Kidney epithelial cell (primary cell): ENCODE results near the gene PIK3C2G. TPM values are rescaled to one million over a fixed set of nuclear protein-coding genes. Genes with fewer than 3 reads are reported as not detected.

Source experiments
- DNase-seq: peaks from one replicate; pipeline ENCODE4 v3.0.0-alpha.2; 2010; ENCODE audit warnings: low read depth
- H3K27me3 ChIP-seq: 2 replicates; pipeline ENCODE4 v1.6.0; 2011; ENCODE audit warnings: low read length; ENCODE audit not compliant: control insufficient read depth, insufficient read depth
- H3K36me3 ChIP-seq: 2 replicates; pipeline ENCODE4 v1.5.1; 2011; ENCODE audit warnings: low read length; ENCODE audit not compliant: control insufficient read depth, insufficient read depth
- H3K4me3 ChIP-seq: 2 replicates; pipeline ENCODE4 v1.5.1; 2011; ENCODE audit warnings: low read depth, mild to moderate bottlenecking, control low read depth, low read length
- total RNA-seq: library from RNA; depleted of rRNA; stranded (reverse); fragments of >200 nt; gene quantifications from 2 replicates; pipeline ENCODE4 v1.2.3, GENCODE V29; 2015
- TF ChIP-seq, protein P1 (sequence below): IDR thresholded peaks from 2 replicates; pipeline ENCODE4 v1.5.1; 2011; ENCODE audit warnings: mild to moderate bottlenecking, moderate library complexity, low read length, control low read depth, inconsistent platforms; ENCODE audit not compliant: insufficient read depth, poor library complexity, severe bottlenecking

The PIK3C2G gene
- total RNA-seq, 1 donor from 2014 or later, result 0.13 TPM

DNA sequence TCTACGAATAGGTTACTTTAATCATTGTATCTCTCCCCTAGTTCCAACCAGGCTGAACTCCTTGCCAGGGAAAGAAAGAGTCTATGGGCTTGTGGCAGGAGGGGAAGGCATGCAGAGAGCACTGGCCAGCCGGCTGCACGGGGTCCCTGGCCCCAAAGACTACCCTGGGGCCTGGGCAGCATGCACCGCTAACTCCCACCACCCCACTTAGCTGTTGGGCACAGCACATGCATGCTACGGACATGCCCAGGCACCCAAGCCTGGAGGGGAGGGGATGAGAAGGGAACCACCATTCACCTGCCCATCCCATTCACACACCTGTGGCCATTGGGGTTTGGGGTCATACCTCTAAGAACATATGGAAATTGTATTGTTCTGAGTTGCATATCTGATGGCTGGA lies 94.1 kb downstream of the PIK3C2G start:
- no peak overlapping the region for H3K4me3 ChIP-seq
- DNase-seq, result no peak
- TF ChIP-seq, protein P1, sequence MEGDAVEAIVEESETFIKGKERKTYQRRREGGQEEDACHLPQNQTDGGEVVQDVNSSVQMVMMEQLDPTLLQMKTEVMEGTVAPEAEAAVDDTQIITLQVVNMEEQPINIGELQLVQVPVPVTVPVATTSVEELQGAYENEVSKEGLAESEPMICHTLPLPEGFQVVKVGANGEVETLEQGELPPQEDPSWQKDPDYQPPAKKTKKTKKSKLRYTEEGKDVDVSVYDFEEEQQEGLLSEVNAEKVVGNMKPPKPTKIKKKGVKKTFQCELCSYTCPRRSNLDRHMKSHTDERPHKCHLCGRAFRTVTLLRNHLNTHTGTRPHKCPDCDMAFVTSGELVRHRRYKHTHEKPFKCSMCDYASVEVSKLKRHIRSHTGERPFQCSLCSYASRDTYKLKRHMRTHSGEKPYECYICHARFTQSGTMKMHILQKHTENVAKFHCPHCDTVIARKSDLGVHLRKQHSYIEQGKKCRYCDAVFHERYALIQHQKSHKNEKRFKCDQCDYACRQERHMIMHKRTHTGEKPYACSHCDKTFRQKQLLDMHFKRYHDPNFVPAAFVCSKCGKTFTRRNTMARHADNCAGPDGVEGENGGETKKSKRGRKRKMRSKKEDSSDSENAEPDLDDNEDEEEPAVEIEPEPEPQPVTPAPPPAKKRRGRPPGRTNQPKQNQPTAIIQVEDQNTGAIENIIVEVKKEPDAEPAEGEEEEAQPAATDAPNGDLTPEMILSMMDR, result no peak
- H3K36me3 ChIP-seq, result no peaks in the 10 kb centered on the region
- no peaks in the 10 kb centered on the region for H3K27me3 ChIP-seq

DNA sequence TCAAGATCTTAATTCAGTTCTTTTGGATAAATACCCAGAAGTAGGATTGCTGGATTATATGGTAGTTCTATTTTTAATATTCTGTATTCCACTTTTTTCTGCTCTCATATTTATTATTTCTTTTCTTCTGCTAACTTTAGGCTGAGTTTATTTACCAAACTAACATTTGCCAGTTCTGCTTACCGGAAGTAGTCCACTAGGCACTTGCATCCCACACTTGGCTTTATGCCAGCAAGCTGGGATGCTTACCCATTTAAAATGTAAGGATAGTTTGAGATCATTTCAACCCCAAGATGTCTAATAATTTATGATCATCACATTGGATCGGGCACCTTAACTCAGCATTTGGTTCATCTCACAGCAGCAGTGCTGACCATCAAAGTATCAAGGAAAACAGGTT lies 96.8 kb downstream of the PIK3C2G start:
- no peak overlapping the region for H3K4me3 ChIP-seq
- DNase-seq, result no peak
- no peaks in the 10 kb centered on the region for H3K36me3 ChIP-seq
- TF ChIP-seq, protein P1, result no peak
- H3K27me3 ChIP-seq, result no peaks in the 10 kb centered on the region

DNA sequence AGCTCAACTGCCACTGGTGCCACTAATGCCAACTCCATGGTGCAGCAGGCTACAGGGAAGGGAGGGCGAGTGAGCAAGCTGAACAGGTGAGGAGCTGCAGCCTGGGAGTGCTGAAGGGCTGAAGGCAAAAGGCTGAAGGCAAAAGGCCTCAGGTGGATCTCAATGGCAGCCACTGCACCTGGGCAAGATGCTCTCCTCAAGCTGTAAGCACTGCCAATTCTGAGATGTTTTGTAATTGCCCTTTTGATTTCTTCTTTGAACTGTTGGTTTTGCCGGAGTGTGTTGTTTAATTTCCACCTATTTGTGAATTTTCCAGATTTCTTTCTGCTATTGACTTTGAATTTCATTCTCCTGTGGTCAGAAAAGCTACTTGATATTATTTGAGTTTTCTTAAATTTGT lies 97.6 kb downstream of the PIK3C2G start:
- Histone ChIP-seq H3K27me3 (no peaks in the 10 kb centered on the region), H3K36me3 (no peaks in the 10 kb centered on the region), H3K4me3 (no peak overlapping the region)
- no peak for DNase-seq
- TF ChIP-seq, protein P1, result no peak

DNA sequence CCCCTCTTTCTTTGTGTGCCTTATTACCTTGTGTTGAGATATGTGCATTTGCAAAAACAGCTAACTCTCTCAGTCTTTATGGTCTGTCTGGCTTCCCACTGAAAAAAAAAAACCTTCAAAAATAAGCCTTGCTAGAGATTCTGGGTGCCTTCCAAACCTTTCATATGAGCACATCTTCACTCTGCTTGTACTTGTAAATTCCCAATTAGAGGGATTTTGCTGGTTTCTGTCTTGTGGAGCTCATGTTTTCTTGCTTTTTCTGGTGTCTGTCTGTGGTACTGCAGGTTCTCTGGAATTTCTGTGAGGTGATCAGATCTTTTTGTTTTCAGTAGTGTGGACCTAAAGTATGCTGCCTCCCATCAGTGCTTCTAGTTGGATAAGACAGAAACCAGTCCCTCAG lies 100.1 kb downstream of the PIK3C2G start:
- Histone ChIP-seq H3K4me3 (no peak overlapping the region), H3K36me3 (no peaks in the 10 kb centered on the region), H3K27me3 (no peaks in the 10 kb centered on the region)
- DNase-seq, result no peak
- TF ChIP-seq, protein P1, result no peak

DNA sequence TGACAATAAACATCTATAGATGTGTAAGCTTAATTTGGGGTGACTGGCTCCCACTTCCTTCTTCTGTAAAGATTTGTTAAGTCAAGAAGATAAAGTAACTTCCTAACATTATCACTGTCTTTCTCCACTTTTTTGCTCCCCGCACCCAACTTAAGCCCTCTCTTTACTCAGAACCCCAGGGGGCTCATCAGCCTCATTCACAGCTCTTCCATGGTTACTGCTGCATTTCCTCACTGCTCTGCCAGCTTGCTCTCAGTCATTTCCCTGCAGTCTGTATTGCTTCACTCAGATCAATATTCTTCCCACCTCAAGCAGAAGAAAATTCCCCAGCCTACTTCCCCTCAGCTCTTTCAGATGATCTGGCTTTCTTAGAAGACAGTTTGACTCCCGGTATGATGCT lies 102.0 kb downstream of the PIK3C2G start:
- no peak overlapping the region for H3K4me3 ChIP-seq
- H3K27me3 ChIP-seq, result no peaks in the 10 kb centered on the region
- H3K36me3 ChIP-seq, result no peaks in the 10 kb centered on the region
- TF ChIP-seq, protein P1, result no peak
- DNase-seq, result no peak

DNA sequence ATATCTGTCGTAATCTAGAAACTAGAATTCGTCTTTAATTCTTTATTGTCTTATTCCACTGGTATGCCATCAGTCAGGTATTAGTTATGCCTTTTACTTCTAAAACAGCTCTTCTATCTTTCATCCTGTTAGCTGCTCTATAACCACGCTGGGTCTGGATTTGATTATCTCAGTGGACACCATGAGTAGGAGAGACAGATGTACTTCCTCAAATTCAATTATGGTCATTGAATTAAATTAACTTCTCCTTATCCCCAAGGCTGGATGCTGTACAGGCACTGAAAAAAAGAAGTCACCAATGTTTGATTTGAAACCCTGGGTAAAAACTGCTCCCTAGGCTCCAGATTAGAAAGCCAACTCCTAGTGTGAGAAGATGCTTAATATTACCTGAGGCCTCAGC lies 107.3 kb downstream of the PIK3C2G start:
- H3K27me3 ChIP-seq, result no peaks in the 10 kb centered on the region
- no peak for DNase-seq
- TF ChIP-seq, protein P1, result no peak
- no peak overlapping the region for H3K4me3 ChIP-seq
- H3K36me3 ChIP-seq, result no peaks in the 10 kb centered on the region
